ENCODE results near the gene ASPG.

ASPG gene

DNA sequence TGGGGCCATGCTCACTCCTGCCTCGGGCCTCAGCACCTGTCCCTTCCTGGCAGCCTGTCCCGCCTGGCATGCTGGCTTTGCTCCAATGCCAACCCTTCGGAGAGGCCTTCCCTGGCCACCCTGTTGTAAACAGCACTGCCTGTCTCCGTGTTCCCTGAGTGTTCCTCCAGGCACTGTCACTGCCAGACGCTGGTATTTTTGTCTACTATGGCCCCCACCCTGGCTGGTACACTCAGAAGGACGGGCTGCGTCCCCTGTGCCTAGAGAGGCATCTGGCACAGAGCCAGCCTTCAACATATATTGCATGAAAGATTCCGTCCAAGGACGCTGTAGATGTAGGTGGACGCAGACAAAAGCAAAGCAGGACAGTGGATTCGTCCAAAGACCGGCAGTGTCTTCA is 2.7 kb upstream of the ASPG start:
- in situ Hi-C loops (cut with HindIII; ENCODE audit: low pct_ligation_motif_present, low sequenced_read_pairs): no loop called here
- TF ChIP-seq, protein P1, sequence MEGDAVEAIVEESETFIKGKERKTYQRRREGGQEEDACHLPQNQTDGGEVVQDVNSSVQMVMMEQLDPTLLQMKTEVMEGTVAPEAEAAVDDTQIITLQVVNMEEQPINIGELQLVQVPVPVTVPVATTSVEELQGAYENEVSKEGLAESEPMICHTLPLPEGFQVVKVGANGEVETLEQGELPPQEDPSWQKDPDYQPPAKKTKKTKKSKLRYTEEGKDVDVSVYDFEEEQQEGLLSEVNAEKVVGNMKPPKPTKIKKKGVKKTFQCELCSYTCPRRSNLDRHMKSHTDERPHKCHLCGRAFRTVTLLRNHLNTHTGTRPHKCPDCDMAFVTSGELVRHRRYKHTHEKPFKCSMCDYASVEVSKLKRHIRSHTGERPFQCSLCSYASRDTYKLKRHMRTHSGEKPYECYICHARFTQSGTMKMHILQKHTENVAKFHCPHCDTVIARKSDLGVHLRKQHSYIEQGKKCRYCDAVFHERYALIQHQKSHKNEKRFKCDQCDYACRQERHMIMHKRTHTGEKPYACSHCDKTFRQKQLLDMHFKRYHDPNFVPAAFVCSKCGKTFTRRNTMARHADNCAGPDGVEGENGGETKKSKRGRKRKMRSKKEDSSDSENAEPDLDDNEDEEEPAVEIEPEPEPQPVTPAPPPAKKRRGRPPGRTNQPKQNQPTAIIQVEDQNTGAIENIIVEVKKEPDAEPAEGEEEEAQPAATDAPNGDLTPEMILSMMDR (IDR thresholded peaks at IDR 0.05; ENCODE audit: low read depth, low read length, missing control alignments): no peak
- no peak for DNase-seq

DNA sequence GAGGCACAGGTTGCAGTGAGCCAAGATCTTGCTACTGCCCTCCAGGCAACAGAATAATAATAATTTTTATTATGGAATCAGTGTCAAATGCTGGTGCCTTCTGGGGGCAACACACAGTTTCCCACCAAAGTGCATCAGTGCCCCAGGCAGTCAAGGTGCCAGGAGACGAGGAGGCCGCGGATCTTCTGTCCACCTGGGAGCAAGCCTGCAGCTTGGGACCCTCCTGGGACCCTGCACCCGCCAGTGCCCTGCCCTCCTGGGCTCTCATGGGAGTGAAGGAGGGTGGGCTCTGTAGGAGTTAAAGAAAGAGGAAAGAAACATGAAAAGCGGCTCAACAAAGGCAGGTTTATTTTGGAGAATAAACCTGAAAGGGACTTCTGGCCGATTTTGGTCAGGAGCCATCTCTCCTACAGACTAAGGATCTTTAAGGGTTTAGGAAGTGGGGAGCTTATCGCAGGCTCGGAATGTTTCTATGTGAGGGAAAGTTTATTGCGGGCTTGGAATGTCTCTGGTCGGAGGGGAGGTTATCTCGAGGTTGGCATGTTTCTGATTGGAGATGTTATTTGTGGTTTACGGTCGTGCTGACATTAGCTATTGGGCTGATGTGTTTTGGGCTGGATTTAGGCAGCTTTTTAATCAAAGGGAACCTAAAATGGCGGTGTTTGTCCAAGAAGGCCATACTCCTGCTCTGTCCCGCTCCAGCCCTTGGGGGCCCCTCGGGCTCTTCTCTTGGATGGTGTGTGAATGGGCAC is 1.1 kb upstream of the ASPG start:
- peaks cover 5% of the 10 kb centered on the region for H3K27me3 ChIP-seq (replicated peaks)
- no peak overlapping the region for H3K27ac ChIP-seq
- in situ Hi-C loops (cut with HindIII; ENCODE audit: low pct_ligation_motif_present, low sequenced_read_pairs): no loop called here
- H3K4me3 ChIP-seq (ENCODE audit: low read depth, low read length): no peak overlapping the region
- DNase-seq: no peak
- TF ChIP-seq, protein P1 (IDR thresholded peaks at IDR 0.05; ENCODE audit: low read depth, low read length, missing control alignments): no peak
- no peaks in the 10 kb centered on the region for H3K36me3 ChIP-seq (replicated peaks)

More for the DNA sequence above, 2.7 kb upstream of the ASPG start:
- Histone ChIP-seq H3K4me3 (ENCODE audit: low read depth, low read length) (no peak overlapping the region), H3K27ac (no peak overlapping the region), H3K36me3 (replicated peaks) (no peaks in the 10 kb centered on the region), H3K27me3 (replicated peaks) (peaks cover 5% of the 10 kb centered on the region)

DNA sequence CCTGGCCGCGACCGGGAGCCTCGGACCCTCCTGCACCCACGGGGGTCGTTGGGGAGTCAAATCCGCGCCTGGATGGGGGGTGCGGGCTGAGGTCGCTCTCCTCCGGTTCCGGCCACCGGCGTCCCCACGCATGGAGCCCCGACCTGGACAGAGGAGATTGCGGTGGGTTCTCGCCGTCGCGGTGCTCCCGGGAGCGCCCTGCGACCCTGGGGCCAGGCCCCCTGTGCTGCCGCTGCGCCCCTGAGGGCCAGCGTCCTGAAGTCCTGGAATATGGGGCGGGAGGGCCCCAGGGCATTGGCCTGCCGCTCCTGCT is 345 bp downstream of the ASPG start:
- Histone ChIP-seq H3K36me3 (replicated peaks) (no peaks in the 10 kb centered on the region), H3K4me3 (ENCODE audit: low read depth, low read length) (no peak overlapping the region), H3K27ac (no peak overlapping the region), H3K27me3 (replicated peaks) (peaks cover 5% of the 10 kb centered on the region)
- no peak for DNase-seq
- TF ChIP-seq, protein P1 (IDR thresholded peaks at IDR 0.05; ENCODE audit: low read depth, low read length, missing control alignments): no peak
- in situ Hi-C loops (cut with HindIII; ENCODE audit: low pct_ligation_motif_present, low sequenced_read_pairs): no loop called here

DNA sequence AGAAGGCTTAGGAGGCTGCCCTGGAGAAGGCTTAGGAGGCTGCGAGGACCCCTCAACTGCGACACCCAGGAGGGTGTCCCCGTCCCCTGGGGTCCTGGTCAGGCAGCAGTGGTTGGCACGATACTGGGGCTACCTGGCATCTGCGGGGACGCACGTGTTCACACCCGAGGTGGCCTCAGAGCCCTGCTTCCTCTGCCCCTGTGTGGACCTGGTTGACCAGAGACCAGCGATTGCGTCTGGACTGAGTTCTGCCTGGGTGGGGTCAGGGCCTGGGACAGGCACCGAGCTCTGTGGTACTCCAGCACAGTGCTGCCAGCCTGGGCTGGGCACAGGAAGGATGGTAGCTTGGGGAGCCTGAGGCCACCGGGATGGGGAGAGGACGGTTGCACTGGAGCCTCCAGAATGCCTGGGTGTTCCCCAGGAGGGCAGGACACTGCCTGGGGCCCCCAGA is 735 bp downstream of the ASPG start:
- TF ChIP-seq, protein P1 (IDR thresholded peaks at IDR 0.05; ENCODE audit: low read depth, low read length, missing control alignments): no peak
- Histone ChIP-seq H3K27ac (no peak overlapping the region), H3K27me3 (replicated peaks) (peaks cover 5% of the 10 kb centered on the region), H3K36me3 (replicated peaks) (no peaks in the 10 kb centered on the region), H3K4me3 (ENCODE audit: low read depth, low read length) (no peak overlapping the region)
- DNase-seq: no peak
- in situ Hi-C loops (cut with HindIII; ENCODE audit: low pct_ligation_motif_present, low sequenced_read_pairs): no loop called here

DNA sequence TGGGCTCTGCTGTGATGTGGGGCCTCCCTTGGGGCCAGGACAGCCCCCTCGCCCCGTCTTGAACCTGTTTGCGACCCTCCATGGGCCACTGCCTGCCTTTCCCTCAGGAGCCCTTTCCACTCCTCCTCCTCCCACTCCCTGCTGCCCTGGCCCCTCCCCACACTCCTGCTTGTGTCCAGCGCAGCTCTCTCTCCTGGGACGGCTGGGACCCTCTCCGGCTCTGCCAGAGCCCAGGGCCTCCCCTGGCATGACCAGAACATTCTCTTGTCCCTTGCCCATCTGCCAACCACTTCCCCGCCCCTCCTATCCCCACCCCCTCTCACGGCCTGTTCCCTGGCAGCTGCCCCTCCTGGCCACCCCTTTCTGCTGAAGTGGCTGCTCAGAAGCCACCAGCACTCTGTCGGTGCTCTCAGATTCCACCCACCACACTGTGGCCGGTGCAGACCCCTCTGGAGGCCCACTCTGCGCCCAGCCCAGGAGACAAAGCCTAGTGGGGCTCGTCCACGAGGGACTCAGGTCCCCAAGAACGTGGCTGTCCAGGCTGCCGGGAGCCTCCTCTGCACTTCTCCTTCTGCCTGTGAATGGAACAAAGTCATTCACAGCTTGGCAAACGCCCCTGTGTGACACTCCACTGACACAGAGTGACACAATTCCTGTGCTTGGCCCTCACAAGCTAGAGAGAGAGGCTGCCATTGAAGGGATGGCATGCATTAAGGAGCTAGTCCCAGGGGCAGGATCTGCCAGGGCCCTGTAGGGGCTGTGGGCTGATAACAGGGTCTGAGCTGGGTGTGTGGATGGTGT is 1.4 kb downstream of the ASPG start:
- H3K27me3 ChIP-seq (replicated peaks): peaks cover 5% of the 10 kb centered on the region
- in situ Hi-C loops (cut with HindIII; ENCODE audit: low pct_ligation_motif_present, low sequenced_read_pairs): no loop called here

More for the DNA sequence above, 1.4 kb downstream of the ASPG start:
- no peak for DNase-seq
- Histone ChIP-seq H3K4me3 (ENCODE audit: low read depth, low read length) (no peak overlapping the region), H3K36me3 (replicated peaks) (no peaks in the 10 kb centered on the region), H3K27ac (no peak overlapping the region)
- TF ChIP-seq, protein P1 (IDR thresholded peaks at IDR 0.05; ENCODE audit: low read depth, low read length, missing control alignments): no peak
